HFF-Myc (cell line): ENCODE results near the gene SCN11A.

Experiments used
- DNase-seq: peaks from one replicate; pipeline ENCODE4 v3.0.0-alpha.2; 2011; ENCODE audit warnings: low read depth; ENCODE audit errors: extremely low read depth
- H3K4me3 ChIP-seq: replicated peaks from 2 replicates; pipeline ENCODE4 v1.5.1; 2011; ENCODE audit warnings: low read depth, mild to moderate bottlenecking, control low read depth, low read length
- TF ChIP-seq, protein P1 (sequence below): IDR thresholded peaks from 2 replicates; pipeline ENCODE4 v1.5.1; 2012; ENCODE audit warnings: mild to moderate bottlenecking, low read depth, low read length, control low read depth; ENCODE audit errors: missing control alignments

Gene SCN11A

DNA sequence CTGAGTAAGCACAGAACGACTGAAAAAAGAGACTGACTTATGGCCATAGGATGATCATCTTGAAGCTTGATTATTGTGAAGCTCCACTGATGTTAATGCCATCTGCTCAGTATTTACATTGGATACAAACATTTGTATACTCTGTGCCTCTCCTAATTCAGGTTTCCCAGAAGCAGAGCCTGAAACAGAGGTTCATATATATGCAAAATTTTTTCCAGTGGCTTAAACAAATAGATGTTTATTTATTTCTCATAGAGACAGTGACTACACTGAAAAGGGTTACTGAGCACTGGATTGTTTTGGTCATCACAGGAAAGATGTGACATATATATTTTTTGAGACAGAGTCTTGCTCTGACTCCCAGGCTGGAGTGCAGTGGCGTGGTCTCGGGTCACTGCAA is 36.3 kb downstream of the SCN11A start:
- TF ChIP-seq, protein P1, sequence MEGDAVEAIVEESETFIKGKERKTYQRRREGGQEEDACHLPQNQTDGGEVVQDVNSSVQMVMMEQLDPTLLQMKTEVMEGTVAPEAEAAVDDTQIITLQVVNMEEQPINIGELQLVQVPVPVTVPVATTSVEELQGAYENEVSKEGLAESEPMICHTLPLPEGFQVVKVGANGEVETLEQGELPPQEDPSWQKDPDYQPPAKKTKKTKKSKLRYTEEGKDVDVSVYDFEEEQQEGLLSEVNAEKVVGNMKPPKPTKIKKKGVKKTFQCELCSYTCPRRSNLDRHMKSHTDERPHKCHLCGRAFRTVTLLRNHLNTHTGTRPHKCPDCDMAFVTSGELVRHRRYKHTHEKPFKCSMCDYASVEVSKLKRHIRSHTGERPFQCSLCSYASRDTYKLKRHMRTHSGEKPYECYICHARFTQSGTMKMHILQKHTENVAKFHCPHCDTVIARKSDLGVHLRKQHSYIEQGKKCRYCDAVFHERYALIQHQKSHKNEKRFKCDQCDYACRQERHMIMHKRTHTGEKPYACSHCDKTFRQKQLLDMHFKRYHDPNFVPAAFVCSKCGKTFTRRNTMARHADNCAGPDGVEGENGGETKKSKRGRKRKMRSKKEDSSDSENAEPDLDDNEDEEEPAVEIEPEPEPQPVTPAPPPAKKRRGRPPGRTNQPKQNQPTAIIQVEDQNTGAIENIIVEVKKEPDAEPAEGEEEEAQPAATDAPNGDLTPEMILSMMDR: no peak
- H3K4me3 ChIP-seq: no peak overlapping the region
- DNase-seq: no peak

GRCh38 chr3:39013921-39014509 is 37.7 kb downstream of the SCN11A start:
- DNase-seq: no peak
- TF ChIP-seq, protein P1: no peak

GRCh38 chr3:39013289-39013688 is 38.5 kb downstream of the SCN11A start:
- TF ChIP-seq, protein P1: no peak
- H3K4me3 ChIP-seq: no peak overlapping the region
- DNase-seq: no peak

More at GRCh38 chr3:39013921-39014509, 37.7 kb downstream of the SCN11A start:
- H3K4me3 ChIP-seq: no peak overlapping the region

- TF ChIP-seq, protein P1: no peak
- H3K4me3 ChIP-seq: no peak overlapping the region
- no peak for DNase-seq
Measured at GRCh38 chr3:39011191-39011736, 40.5 kb downstream of the SCN11A start.

- DNase-seq: no peak
- H3K4me3 ChIP-seq: no peak overlapping the region
- TF ChIP-seq, protein P1: no peak
Measured at GRCh38 chr3:39005295-39005694, 46.4 kb downstream of the SCN11A start.
